Midbrain (tissue), 1 donor: ENCODE results near the gene TNK1.
A peak's percentile ranks its signal among the peaks of the same experiment; 100 is the strongest.

Source experiments
- DNase-seq: peaks from one replicate; lab custom pipeline; 2025; lab: John Stamatoyannopoulos, UW

The TNK1 gene

GRCh38 chr17:7391307-7391706, 10.4 kb downstream of the TNK1 start:
- DNase-seq = no peak

GRCh38 chr17:7392696-7393612, 12.1 kb downstream of the TNK1 start:
- DNase-seq = no peak

DNA sequence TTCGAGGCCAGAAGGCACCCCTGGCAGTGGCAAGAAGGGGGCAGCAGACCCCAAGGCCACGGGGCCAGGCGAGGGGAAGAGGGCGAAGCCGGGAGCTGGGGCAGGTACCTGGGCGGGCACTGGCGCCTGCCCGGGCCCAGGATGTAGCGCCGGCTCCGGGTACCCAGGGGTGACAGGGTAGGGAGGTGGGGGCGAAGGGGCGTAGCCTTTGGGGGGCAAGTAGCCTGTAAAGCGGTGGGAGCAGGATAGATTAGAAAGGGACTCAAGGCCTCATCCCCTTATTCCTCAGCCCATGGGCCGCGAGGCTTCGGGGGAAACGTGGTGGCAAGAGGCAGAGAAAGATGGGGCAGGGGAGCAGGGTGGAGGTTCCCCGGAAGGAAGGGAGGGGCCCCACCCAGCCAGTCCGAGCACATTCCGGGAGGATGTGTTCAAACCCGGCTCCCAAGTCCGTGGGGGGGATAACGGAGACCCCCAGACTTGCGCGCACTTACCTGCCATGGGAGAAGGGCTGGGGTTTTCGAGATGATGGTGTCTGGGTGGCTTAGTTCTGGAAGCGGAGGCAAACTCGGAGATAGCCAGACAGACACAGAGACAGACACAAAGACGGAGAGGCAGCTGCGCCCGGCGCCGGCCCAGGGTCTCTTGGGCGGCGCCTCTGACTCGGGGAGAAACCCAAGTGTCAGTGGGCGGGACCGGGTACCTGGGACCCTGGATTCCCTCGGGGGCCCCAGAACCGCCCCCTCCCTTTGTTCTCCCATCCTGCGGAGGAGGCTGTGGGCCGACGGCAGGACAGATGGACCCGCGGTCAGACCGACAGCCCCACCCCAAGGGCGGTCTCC, 12.9 kb downstream of the TNK1 start:
- no peak for DNase-seq

DNA sequence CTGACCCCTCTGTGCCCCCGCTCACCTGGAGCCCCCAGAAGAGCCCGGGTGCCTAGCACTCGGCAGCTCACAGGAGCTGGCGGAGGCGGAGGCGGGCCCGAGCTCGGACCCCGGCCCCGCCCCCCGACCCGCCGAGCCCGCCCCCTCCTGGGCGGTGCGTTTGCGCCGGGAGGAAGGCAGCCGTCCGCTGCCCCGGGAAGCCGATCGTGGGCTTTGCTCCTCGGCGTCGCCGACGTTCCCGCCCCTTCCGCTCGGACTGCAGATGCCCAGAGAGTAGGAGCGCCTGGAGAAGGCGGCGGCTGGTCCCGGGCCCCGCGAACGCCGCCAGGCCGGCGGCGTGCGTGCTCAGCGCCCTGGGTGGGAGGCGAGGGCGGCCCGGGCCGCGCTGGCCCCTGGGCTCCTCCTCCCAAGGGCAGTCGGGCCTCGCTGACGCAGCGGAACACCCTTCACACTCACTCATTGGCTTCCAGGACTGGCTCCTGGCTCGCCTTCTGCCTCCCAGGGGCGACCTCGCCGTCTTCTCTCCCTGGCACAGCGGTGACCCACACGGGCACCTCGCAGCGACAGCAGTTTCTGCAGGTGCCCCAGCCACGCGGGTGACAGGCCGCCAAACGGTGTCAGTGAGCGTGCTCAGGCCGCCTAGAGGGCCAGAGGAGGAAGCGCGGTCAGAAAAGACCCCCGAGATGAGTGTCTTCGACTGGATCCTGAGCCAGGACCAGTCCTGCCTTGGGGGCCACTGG, 13.7 kb downstream of the TNK1 start, which contains the start of gene PLSCR3:
Gene PLSCR3, minus strand, starts transcription at position 74 of the 740 bp plus-strand sequence. CDS start 415 bp downstream, outside the sequence.
- peak; percentile 81 for DNase-seq

DNA sequence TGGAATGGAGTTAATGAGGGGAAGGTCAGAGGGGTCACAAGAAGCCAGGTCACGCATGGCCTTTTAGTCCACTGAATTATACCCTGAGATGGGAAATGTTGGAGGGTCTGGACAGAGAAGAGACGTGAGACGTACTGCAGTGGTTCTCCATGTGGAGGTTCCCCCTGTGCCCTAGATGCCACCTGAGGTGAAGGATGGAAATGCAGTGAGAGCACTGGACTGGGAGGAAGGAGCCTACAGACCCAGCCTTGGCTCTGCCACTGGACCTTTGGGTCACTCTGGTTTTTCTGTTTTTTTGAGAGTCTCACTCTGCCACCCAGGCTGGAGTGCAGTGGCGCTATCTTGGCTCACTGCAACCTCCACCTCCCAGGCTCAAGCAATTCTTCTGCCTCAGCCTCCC, 15.3 kb downstream of the TNK1 start:
- DNase-seq = no peak

DNA sequence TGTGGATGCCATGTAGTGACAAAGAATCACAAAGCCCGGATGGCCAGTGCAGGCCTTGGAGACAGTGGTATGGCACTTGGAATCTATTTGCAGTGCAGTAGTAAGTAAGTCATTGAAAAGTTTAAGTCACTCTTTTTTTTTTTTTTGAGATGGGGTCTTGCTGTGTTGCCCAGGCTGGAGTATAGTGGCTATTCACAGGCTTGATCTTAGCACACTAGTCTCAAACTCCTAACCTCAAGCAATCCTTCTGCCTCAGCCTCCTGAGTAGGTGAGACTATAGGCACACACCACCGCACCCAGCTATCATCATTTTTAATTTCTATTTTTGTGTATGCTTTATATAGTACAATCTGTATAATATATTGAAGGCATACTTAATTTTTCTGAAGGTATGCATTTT, 17.7 kb downstream of the TNK1 start:
- DNase-seq = no peak

GRCh38 chr17:7403043-7403726, 22.3 kb downstream of the TNK1 start:
- no peak for DNase-seq

- no peak for DNase-seq
Measured at GRCh38 chr17:7403727-7403976, 22.8 kb downstream of the TNK1 start.

DNA sequence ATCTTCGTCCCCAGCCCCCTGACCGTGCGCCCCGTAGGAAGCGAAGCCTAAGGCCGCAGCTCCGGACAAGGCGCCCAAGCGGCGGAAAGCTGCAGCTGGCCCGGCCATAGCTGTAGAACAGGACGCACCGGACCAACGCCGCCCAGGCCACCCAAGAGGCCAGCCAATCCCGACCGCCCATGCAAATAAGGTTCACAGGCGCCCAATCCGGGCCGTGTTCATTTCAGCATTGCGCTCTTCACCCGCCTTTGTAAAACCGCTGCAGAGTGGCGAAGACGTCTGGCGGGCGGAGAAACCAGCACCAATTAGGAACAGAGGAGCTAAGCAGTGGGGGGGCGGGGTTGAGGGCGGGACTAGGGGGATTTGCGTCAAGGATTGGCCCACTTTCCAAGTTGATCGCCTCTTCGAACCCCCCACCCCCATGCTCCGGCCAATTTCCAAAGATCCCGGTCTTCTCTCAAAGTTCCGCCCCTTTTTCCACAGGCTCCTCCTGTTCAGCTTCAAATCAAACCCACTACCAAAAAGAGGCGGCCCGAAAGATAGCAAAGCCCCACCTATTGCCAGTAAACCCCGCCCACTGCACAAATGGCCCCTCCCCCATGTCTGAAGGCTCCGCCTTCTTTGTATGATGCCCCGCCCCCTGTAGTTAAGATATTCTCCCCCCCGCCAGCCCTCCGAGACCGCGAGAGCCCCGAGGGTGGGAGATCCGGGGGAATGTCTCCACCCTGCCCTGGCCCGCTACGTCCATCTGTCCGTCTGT, 23.3 kb downstream of the TNK1 start, which contains the start of gene TMEM256:
Gene TMEM256, minus strand, starts transcription at position 121 of the 760 bp plus-strand sequence. Its CDS starts 13 bp downstream, at position 108.
- DNase-seq = peak; percentile 100

GRCh38 chr17:7404737-7405349, 24.0 kb downstream of the TNK1 start:
- no peak for DNase-seq

DNA sequence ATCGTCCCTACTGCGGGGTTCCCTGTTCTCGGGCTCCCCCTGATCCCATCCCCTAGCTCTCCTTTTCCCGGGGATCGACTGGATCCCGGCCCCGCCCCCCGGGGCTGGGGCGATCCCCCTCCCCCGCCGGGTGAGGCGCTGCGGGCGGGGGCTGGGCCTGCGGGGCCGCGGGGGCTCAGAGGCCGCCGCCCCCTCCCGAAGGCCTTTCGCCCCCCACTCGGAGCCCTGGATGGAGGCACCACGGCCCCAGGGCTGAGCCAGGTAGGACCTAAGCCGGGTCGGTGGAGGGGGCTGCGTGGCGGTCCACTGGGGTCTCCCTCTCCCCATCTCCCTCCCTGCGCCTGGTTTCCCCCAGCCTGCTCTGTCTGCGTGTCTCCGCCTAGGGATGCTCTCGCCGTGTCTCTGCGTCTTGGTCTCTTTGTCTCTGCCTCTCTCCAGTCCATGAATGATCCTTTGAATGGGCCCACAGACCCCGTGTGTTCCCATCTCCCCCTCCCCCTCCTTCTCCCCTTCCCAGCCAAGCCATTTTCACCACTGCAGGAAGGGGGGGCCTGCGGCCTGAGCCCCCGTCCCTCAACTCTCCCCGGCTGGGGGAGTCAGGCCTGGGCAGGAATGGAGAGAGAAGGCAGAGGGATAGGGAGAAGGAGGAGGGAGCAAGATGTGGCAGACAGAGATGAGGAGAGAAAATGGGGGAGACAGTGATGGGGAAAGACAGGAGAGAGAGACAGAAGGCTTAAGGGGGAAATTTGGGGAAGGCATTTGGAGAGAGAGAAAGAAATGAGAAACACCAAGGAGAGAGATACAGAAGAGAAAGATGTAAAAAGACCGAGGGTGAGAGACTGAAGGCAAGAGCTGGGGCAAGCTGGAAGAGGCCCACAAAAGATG, 24.7 kb downstream of the TNK1 start:
- no peak for DNase-seq

DNA sequence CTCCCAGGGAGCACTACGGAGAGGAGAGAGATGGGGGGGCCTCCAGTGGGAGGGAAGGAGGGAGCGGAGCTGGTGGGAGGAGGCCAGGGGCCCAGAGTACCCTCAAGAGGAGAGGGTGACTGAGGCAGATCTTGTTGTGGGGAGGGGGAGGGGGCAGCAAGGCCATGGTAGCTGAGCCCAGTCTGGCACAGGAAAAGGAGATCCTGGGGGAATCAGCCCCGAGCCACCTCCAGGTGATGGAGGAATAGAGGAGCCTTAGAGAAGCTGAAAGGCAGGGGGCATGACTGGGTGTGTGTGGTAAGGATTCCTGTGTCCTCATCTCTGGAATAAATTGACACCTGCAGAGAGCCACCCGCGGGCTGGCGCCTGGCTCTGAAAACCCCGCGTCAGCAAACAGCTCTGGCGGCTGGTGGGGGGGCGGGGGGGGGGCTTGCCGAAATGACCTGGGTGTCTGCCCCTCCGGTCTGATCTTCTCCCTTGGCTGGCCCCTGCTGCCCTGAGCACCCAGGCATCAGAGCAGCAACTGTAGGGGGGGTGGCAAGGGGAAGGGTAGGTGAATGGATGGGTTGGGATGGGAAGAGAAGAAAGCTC, 25.4 kb downstream of the TNK1 start:
- DNase-seq = no peak

DNA sequence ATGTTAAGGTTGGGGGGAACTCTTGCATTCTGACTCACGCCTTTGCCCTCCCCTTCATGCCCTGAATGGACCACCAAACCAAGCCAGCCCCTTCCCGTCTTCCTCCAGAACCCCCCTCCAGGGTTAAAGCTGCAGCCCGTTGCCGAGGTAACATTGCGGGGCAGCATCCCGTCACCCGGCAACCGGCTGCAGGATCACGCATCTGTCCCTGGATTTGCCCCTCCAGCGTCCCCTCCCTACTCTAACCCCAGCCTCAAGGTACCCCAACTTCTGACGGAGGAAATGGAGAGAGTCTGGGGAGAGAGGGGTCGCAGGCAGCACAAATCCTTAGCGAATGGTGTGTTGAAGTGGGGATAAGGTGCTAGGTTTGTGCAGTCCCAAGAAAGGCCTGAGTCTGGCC, 26.2 kb downstream of the TNK1 start:
- DNase-seq = no peak

- no peak for DNase-seq
Measured at GRCh38 chr17:7407485-7408251, 26.8 kb downstream of the TNK1 start, which contains the start of gene NLGN2. TSS of gene NLGN2 (plus strand) at chr17:7407845. CDS start at chr17:7408256, 411 bp downstream.

DNA sequence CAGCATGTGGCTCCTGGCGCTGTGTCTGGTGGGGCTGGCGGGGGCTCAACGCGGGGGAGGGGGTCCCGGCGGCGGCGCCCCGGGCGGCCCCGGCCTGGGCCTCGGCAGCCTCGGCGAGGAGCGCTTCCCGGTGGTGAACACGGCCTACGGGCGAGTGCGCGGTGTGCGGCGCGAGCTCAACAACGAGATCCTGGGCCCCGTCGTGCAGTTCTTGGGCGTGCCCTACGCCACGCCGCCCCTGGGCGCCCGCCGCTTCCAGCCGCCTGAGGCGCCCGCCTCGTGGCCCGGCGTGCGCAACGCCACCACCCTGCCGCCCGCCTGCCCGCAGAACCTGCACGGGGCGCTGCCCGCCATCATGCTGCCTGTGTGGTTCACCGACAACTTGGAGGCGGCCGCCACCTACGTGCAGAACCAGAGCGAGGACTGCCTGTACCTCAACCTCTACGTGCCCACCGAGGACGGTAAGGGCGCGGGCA, 27.4 kb downstream of the TNK1 start:
- no peak for DNase-seq

GRCh38 chr17:7408863-7409262, 28.0 kb downstream of the TNK1 start:
- no peak for DNase-seq

- DNase-seq = no peak
Measured at GRCh38 chr17:7409716-7410115, 28.8 kb downstream of the TNK1 start.
